HG03103 (cell line): ENCODE data around the gene TMEM14C.

Source experiments
- ATAC-seq: cut with Tn5 transposase; IDR thresholded peaks from one replicate; pipeline ENCODE4 v1.9.1; 2021; ENCODE audit warnings: low read depth; ENCODE audit not compliant: unreplicated experiment

Gene TMEM14C

DNA sequence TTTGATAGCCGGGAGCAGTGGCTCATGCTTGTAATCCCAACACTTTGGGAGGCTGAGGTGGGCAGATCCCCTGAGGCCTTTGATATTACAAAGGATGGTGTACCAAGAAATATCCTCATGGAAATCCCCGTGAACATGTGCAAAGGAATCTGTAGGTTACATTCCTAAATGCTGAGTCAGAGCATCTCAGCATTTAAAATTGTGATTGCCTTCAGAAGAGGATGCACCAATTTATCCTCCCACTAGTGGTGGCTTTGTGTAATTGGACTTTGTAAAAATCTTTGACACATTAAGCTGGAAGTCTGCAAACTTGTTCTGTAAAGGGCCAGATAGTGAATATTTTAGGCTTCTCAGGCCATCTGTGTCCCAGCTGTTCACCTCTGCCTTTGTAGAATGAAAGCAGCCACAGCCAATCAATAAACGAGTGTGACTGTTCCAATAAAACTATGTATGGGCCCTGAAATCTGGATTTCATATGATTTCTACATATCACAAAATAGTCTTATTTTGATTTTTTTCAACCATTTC is 36.5 kb downstream of the TMEM14C start:
- peak; percentile 59 for ATAC-seq

DNA sequence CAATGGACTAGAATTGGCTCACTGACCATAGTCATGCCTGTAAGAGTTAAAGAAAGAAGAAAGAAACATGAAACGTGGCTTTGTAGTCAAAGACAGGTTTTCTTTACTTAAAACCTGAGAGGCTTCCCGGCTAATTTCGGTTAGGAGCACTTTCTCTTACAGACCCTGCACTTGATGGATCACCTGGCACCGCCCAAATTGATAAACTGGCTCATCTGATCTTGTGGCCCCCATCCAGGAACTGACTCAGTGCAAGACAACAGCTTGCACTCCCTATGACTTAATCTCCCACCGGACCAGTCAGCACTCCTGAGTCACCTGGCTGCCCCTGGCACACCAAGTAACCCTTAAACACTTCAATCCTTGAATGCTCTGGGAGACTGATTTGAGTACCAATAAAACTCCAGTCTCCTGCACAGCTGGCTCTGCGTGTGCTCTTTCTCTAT is 37.0 kb downstream of the TMEM14C start:
- no peak for ATAC-seq

DNA sequence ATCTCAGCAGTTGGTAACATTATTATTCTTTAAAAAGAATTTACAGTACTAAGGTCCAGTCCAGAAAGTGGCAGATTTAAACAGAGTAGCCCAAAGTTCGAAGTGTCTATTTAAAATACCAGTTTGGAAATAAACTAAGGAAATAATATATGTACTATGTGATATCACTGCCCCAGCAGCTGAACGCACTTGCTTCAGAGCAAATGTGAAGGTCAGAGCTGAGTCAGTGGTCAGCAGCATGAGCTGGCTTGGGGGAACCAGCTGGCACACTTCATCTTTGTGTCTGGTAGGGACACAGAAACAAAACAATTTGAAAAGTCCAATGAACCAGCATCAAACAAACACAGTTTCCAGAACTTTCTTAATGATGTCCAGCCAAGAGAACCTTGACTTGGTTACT is 40.1 kb downstream of the TMEM14C start:
- ATAC-seq, result no peak

DNA sequence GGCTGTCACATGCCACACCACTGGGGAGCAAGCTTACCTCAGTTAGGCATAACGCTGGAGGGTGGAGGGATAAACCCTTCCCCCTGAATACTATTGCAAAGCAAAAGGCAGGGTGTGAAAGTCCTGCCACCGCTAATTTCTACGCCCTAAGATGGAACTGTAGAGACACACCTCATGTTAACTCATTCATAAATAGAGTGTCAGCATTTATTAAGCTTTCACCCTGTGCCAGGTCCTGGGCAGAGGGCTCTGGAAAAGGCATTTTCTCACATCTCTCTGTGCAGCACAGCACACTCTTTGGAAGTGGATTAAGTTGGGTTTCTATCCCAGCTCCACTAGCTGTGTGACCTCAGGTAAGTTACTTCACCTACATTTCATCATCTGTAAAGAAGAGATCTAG is 46.5 kb downstream of the TMEM14C start:
- no peak for ATAC-seq

DNA sequence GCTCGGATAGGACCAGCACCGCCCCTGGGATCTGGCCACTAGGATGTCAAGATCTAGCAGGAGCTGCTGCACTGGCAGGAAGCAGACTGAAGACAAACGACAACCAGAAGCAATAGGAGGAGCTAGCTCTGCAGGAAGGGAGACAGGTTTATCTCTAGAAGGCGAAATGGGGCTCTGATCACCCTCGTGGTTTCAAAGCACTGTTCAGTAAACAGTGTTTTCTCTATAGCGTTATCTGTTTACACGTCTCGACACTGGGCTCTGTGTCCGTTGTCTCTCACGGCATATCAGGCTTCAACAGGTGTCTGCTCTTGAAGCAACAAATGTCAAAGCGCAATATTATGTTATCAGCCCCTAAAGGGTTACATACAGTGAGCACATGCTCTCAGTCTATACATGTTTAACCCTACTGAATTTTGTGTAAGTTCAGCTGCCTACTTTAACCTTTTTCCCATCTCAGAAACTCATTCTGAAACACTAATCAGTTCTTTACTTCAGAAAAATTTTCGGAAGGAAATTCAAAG is 48.6 kb downstream of the TMEM14C start:
- no peak for ATAC-seq

DNA sequence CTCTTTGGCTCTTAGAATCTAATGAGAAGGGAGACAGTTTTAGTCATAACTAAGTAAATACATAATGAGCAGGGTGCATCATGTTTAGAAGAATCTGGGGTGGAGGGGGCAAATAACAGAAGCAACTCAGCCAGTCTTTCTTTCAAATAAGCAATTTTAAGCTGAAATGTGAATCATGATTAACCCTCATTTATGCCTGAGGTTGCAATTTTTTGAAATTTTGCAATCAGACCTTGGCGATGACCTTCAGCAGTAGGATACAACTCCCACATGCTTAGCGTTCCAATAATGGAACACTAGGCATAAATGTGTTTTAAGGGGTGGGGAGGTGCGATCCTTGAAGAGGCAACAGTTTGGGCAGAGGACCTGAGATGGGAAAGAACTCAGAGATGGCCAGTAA is 55.4 kb downstream of the TMEM14C start:
- no peak for ATAC-seq

DNA sequence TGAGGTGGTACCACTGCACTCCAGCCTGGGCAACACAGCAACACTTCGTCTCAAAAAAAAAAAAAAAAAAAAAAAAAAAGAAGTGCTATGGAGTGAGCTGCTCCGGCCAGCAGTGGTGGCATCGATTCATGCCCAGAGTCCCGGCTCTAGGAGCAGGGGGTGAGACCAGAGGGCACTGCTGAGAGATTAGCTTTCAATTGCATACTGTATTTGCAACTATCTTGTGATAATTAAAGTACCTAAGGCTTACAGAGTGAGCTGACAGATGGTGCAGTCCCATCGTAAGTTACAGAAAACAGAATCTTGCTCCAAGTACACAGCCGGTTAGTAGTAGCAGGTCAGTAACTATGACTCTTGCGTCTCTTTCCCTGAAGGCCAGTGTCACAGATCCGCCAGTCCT is 56.2 kb downstream of the TMEM14C start:
- ATAC-seq, result no peak
